ENCODE measurements around the gene HMCES.

HMCES gene, protein sequence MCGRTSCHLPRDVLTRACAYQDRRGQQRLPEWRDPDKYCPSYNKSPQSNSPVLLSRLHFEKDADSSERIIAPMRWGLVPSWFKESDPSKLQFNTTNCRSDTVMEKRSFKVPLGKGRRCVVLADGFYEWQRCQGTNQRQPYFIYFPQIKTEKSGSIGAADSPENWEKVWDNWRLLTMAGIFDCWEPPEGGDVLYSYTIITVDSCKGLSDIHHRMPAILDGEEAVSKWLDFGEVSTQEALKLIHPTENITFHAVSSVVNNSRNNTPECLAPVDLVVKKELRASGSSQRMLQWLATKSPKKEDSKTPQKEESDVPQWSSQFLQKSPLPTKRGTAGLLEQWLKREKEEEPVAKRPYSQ

DNA sequence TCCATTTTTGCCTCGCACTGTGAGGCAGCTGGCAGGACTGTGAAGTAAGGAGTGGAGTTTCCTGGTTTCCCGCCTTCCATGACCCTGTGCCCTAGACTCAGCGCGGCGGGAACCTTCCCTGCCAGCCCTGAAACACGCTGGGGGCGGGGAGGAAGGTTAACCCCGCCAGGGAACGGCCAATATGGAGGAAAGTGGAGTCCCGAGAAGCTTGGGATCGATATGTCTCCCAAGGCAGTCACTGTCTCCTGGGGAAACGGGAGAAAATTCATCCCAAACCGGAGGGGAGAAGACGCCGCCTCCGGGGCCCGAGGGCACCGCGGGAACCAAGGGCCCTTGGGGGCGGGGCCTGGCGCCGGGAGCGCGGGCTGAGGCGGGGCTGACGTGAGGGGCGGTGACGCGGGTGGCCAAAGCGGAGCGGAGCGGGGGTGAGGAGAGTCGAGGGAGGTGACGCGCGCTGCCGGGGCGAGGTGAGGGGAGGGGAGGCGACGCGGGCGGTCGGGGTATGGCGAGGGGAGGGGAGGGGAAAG, at the start of gene HMCES:
Gene HMCES, plus strand, starts transcription at position 432 of the 527 bp plus-strand sequence. CDS start 863 bp downstream, outside the sequence.
- H3K9me3 Mint-ChIP-seq: no peaks in the 10 kb centered on the region
- H3K27ac Mint-ChIP-seq: peak within 1 kb of the TSS; percentile 95
- peak; percentile 97 for DNase-seq
- peak within 1 kb of the TSS; percentile 96 for H3K4me3 Mint-ChIP-seq
- peaks cover 56% of the 10 kb centered on the region for H3K4me1 Mint-ChIP-seq
- H3K36me3 Mint-ChIP-seq: peaks cover 64% of the 10 kb centered on the region
- CTCF ChIA-PET: interaction anchor here (1.1 to 1.3 kb wide), 3 partner anchors 12 to 262 kb away, joined by 3 to 4 read pairs (median 4); no protein-coding TSS in a partner anchor
- H3K27me3 Mint-ChIP-seq: no peaks in the 10 kb centered on the region

DNA sequence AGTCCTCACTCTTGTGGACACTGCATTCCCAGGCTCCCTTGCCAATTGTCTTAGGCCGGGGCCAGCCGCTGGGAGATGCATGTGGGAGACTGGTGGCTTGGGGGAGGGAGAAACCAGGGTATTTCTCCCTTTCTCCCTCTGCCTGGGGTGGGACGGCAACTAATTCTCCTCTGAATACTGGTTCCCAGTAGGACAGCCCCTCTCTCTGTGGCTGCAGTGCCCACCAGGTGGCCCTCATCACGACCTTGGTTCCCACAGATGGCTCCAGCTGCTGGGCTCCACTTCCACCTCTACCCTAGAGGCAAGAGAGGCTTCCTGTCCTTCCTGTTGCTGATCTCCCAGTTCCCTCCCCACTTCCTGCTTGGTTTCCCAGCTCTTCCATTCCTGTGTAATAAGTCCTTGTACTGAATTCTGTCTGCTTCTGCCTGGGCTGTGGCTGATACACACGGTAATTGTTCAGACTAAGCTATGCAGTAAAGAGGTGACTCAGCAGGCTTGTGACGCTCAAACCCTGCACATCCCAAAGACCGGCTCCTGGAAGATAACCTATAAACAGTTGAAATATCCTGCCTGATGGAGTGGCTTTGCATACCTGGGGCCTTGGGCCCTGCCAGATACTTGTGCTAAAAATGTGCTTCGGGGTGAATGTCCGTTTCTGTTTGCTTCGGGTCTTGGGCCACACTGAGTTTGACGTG, 49.6 kb upstream of the HMCES start:
- DNase-seq: no peak
- peaks cover 83% of the 10 kb centered on the region for H3K4me1 Mint-ChIP-seq
- H3K27me3 Mint-ChIP-seq: no peaks in the 10 kb centered on the region
- no peaks in the 10 kb centered on the region for H3K9me3 Mint-ChIP-seq
- no peak overlapping the region for H3K4me3 Mint-ChIP-seq
- peaks cover 1% of the 10 kb centered on the region for H3K36me3 Mint-ChIP-seq
- CTCF ChIA-PET: interaction anchor here (0.6 to 5.6 kb wide), 4 partner anchors 10 to 185 kb away, joined by 3 to 28 read pairs (median 4); no protein-coding TSS in a partner anchor
- H3K27ac Mint-ChIP-seq: peak overlapping the region; percentile 59

DNA sequence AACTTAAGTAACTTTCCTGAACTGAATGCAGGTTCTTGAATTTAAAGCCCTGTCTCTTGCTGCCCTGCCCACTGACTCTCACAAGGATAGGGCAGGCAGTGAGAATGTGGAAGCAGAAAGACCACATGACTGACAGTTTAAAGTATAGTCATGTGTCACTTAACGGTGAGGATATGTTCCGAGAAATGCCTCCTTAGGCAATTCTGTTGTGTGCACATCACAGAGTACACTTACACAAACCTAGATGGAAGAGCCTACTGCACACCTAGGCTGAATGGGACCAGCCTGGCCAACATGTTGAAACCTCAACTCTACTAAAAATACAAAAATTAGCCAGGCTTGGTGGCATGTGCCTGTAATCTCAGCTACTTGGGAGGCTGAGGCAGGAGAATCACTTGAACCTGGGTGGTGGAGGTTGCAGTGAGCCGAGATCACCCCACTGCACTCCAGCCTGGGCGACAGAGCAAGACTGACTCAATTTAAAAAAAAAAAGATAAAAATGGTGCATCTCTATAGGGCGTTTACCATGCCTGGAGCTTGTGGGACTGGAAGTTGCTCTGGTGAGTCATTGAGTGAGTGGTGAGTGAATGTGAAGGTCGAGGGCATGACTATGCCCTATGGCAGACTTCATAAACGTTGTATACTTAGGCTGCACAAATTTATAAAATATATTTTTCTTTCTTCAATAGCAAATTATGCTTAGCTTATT, 48.2 kb upstream of the HMCES start:
- peak overlapping the region; percentile 9 for H3K4me3 Mint-ChIP-seq
- H3K36me3 Mint-ChIP-seq: peaks cover 1% of the 10 kb centered on the region
- no peaks in the 10 kb centered on the region for H3K27me3 Mint-ChIP-seq
- peak overlapping the region; percentile 88 for H3K27ac Mint-ChIP-seq
- H3K4me1 Mint-ChIP-seq: peaks cover 84% of the 10 kb centered on the region
- no peaks in the 10 kb centered on the region for H3K9me3 Mint-ChIP-seq
- CTCF ChIA-PET: interaction anchor here (2.0 to 5.6 kb wide), 2 partner anchors 15 to 68 kb away, joined by 9 to 28 read pairs; no protein-coding TSS in a partner anchor
- DNase-seq: peak; percentile 39

- H3K36me3 Mint-ChIP-seq: peaks cover 2% of the 10 kb centered on the region
- H3K9me3 Mint-ChIP-seq: no peaks in the 10 kb centered on the region
- H3K4me3 Mint-ChIP-seq: no peak overlapping the region
- H3K4me1 Mint-ChIP-seq: peaks cover 81% of the 10 kb centered on the region
- CTCF ChIA-PET: interaction anchor here (2.0 to 5.6 kb wide), 2 partner anchors 14 to 69 kb away, joined by 9 to 28 read pairs; no protein-coding TSS in a partner anchor
- no peaks in the 10 kb centered on the region for H3K27me3 Mint-ChIP-seq
- no peak for DNase-seq
- peak overlapping the region; percentile 63 for H3K27ac Mint-ChIP-seq
Observed at GRCh38 chr3:129231331-129232119, 47.1 kb upstream of the HMCES start.

- H3K4me1 Mint-ChIP-seq: peaks cover 81% of the 10 kb centered on the region
- H3K36me3 Mint-ChIP-seq: peaks cover 2% of the 10 kb centered on the region
- H3K27me3 Mint-ChIP-seq: no peaks in the 10 kb centered on the region
- DNase-seq: no peak
- H3K4me3 Mint-ChIP-seq: no peak overlapping the region
- H3K27ac Mint-ChIP-seq: peak overlapping the region; percentile 68
- no peaks in the 10 kb centered on the region for H3K9me3 Mint-ChIP-seq
- CTCF ChIA-PET: interaction anchor here (0.8 to 5.6 kb wide), 2 partner anchors 12 to 234 kb away, joined by 3 to 28 read pairs; no protein-coding TSS in a partner anchor
Observed at GRCh38 chr3:129233538-129233937, 45.1 kb upstream of the HMCES start.

- H3K27ac Mint-ChIP-seq: peak overlapping the region; percentile 65
- no peak for DNase-seq
- peaks cover 81% of the 10 kb centered on the region for H3K4me1 Mint-ChIP-seq
- no peaks in the 10 kb centered on the region for H3K9me3 Mint-ChIP-seq
- CTCF ChIA-PET: interaction anchor here (1.1 kb wide), 1 partner anchor 219 kb away, joined by 3 read pairs; no protein-coding TSS in a partner anchor
- no peak overlapping the region for H3K4me3 Mint-ChIP-seq
- H3K27me3 Mint-ChIP-seq: no peaks in the 10 kb centered on the region
- H3K36me3 Mint-ChIP-seq: peaks cover 5% of the 10 kb centered on the region
Observed at GRCh38 chr3:129234441-129234840, 44.2 kb upstream of the HMCES start.

DNA sequence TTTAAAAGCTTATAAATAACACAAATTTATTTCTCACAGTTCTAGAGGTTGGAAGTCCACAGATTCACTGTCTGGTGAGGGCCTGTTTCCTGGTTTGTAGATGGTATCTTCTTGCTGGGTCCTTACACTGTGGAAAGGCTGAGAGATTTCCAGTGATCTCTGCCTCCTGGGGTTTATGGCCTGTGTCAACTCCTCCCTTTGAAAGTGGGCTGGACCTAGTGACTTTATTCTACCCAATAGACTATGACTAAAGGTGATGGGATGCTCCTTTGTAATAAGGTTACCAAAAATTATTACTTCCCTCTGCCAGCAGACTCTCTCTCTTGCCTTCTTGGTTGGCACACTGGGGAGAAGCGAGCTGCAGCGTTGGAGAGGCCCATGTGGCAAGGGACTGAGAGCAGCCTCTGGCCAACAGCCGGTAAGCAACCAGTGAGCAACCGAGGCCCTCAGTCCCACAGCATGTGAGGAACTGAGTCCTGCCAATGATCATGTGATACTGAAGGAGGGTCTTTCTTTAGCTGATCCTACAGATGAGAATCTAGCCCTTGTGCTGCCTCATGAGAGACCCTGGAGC, 43.2 kb upstream of the HMCES start:
- no peak for DNase-seq
- H3K36me3 Mint-ChIP-seq: peaks cover 5% of the 10 kb centered on the region
- peak overlapping the region; percentile 51 for H3K27ac Mint-ChIP-seq
- H3K27me3 Mint-ChIP-seq: no peaks in the 10 kb centered on the region
- H3K9me3 Mint-ChIP-seq: no peaks in the 10 kb centered on the region
- H3K4me3 Mint-ChIP-seq: no peak overlapping the region
- H3K4me1 Mint-ChIP-seq: peaks cover 81% of the 10 kb centered on the region
- CTCF ChIA-PET: interaction anchor here (1.1 to 1.6 kb wide), 3 partner anchors 10 to 220 kb away, joined by 3 to 4 read pairs (median 3); no protein-coding TSS in a partner anchor

GRCh38 chr3:129238945-129239705, 39.5 kb upstream of the HMCES start:
- no peaks in the 10 kb centered on the region for H3K27me3 Mint-ChIP-seq
- H3K9me3 Mint-ChIP-seq: peaks cover 2% of the 10 kb centered on the region
- CTCF ChIA-PET: interaction anchor here (0.8 to 2.9 kb wide), 9 partner anchors 8 to 269 kb away, joined by 3 to 19 read pairs (median 6); partner anchors contain the start of gene COPG1
- DNase-seq: peak; percentile 71
- peaks cover 9% of the 10 kb centered on the region for H3K36me3 Mint-ChIP-seq
- peaks cover 61% of the 10 kb centered on the region for H3K4me1 Mint-ChIP-seq
- peak overlapping the region; percentile 50 for H3K4me3 Mint-ChIP-seq
- peak overlapping the region; percentile 99 for H3K27ac Mint-ChIP-seq

GRCh38 chr3:129239991-129240390, 38.7 kb upstream of the HMCES start:
- H3K27me3 Mint-ChIP-seq: no peaks in the 10 kb centered on the region
- H3K4me1 Mint-ChIP-seq: peaks cover 53% of the 10 kb centered on the region
- CTCF ChIA-PET: interaction anchor here (0.5 to 2.9 kb wide), 8 partner anchors 10 to 270 kb away, joined by 3 to 19 read pairs (median 5); partner anchors contain the start of gene COPG1
- DNase-seq: no peak
- H3K27ac Mint-ChIP-seq: peak overlapping the region; percentile 99
- peaks cover 2% of the 10 kb centered on the region for H3K9me3 Mint-ChIP-seq
- peak overlapping the region; percentile 43 for H3K4me3 Mint-ChIP-seq
- H3K36me3 Mint-ChIP-seq: peaks cover 9% of the 10 kb centered on the region

- CTCF ChIA-PET: interaction anchor here (0.5 to 2.9 kb wide), 8 partner anchors 9 to 270 kb away, joined by 3 to 19 read pairs (median 5); partner anchors contain the start of gene COPG1
- no peak for DNase-seq
- no peaks in the 10 kb centered on the region for H3K27me3 Mint-ChIP-seq
- H3K9me3 Mint-ChIP-seq: peaks cover 2% of the 10 kb centered on the region
- H3K4me3 Mint-ChIP-seq: no peak overlapping the region
- peaks cover 9% of the 10 kb centered on the region for H3K36me3 Mint-ChIP-seq
- peaks cover 54% of the 10 kb centered on the region for H3K4me1 Mint-ChIP-seq
- peak overlapping the region; percentile 99 for H3K27ac Mint-ChIP-seq
Observed at GRCh38 chr3:129240436-129240835, 38.2 kb upstream of the HMCES start.

GRCh38 chr3:129245141-129245540, 33.5 kb upstream of the HMCES start:
- CTCF ChIA-PET: interaction anchor here (0.9 to 7.3 kb wide), 33 partner anchors 9 to 370 kb away, joined by 3 to 88 read pairs (median 6); partner anchors contain the start of gene CNBP
- Mint-ChIP-seq H3K4me1 (peaks cover 48% of the 10 kb centered on the region), H3K9me3 (peaks cover 2% of the 10 kb centered on the region), H3K36me3 (peaks cover 11% of the 10 kb centered on the region), H3K27ac (peak overlapping the region; percentile 67), H3K4me3 (no peak overlapping the region), H3K27me3 (peaks cover 6% of the 10 kb centered on the region)
- no peak for DNase-seq
